Hepatocyte (in vitro differentiated cells): ENCODE measurements around the gene ZNF675. TPM values are rescaled to one million over a fixed set of nuclear protein-coding genes. Genes with fewer than 3 reads are reported as not detected.
A peak's percentile ranks its signal among the peaks of the same experiment; 100 is the strongest.
"Not testable (repeated sequence)": the region's sequence is repeated elsewhere in the genome, so short reads cannot be mapped to it uniquely, and the experiment has no call there.

Experiments
- DNase-seq: peaks from one replicate; pipeline ENCODE4 v3.0.0-alpha.2; 2016; ENCODE audit warnings: low spot score
- H2AFZ ChIP-seq: fragments of 200-600 bp; sonication (generic); 2 replicates; pipeline ENCODE4 v1.6.0; 2016; ENCODE audit warnings: antibody characterized with exemption, mild to moderate bottlenecking
- H3K27ac ChIP-seq: fragments of 200-600 bp; sonication (generic); 2 replicates; pipeline ENCODE4 v1.5.1; 2016; ENCODE audit warnings: mild to moderate bottlenecking
- H3K27me3 ChIP-seq: fragments of 200-600 bp; sonication (generic); 2 replicates; pipeline ENCODE4 v1.6.1; 2016
- H3K36me3 ChIP-seq: fragments of 200-600 bp; sonication (generic); replicated peaks from 2 replicates; pipeline ENCODE4 v1.5.1; 2016; ENCODE audit warnings: low read depth; ENCODE audit not compliant: insufficient read depth
- H3K4me1 ChIP-seq: fragments of 200-600 bp; sonication (generic); 2 replicates; pipeline ENCODE4 v1.5.1; 2016; ENCODE audit warnings: mild to moderate bottlenecking, moderate library complexity; ENCODE audit not compliant: insufficient read depth
- H3K4me2 ChIP-seq: fragments of 200-600 bp; sonication (generic); 2 replicates; pipeline ENCODE4 v1.6.0; 2016
- H3K4me3 ChIP-seq: fragments of 200-600 bp; sonication (generic); 2 replicates; pipeline ENCODE4 v1.5.1; 2016; ENCODE audit warnings: mild to moderate bottlenecking
- H3K79me2 ChIP-seq: fragments of 200-600 bp; sonication (generic); 2 replicates; pipeline ENCODE4 v1.6.0; 2017; ENCODE audit warnings: mild to moderate bottlenecking
- H3K9me2 ChIP-seq: fragments of 200-600 bp; sonication (generic); replicated peaks from 2 replicates; pipeline ENCODE4 v1.6.0; 2017; ENCODE audit warnings: mild to moderate bottlenecking; ENCODE audit not compliant: insufficient read depth
- H3K9me3 ChIP-seq: fragments of 200-600 bp; sonication (generic); 2 replicates; pipeline ENCODE4 v1.5.1; 2016; ENCODE audit warnings: low read depth, mild to moderate bottlenecking
- H4K20me1 ChIP-seq: fragments of 200-600 bp; sonication (generic); 2 replicates; pipeline ENCODE4 v1.6.0; 2016; ENCODE audit warnings: mild to moderate bottlenecking; ENCODE audit not compliant: insufficient read depth, poor library complexity, severe bottlenecking
- EZH2 ChIP-seq: fragments of 200-600 bp; sonication (generic); IDR thresholded peaks from 2 replicates; pipeline ENCODE4 v1.6.1; 2016; ENCODE audit warnings: antibody characterized with exemption, mild to moderate bottlenecking, borderline replicate concordance
- EZH2phosphoT487 ChIP-seq: fragments of 200-600 bp; sonication (generic); IDR thresholded peaks from one replicate; pipeline ENCODE4 v1.6.1; 2018; ENCODE audit warnings: antibody characterized with exemption, mild to moderate bottlenecking, low read depth, moderate library complexity; ENCODE audit not compliant: unreplicated experiment, severe bottlenecking
- WGBS: methylation state at CpG from one replicate; pipeline ENCODE4 v1.1.6; 2016; ENCODE audit warnings: low lambda C conversion rate; ENCODE audit errors: missing lambda C conversion rate; 5-methylcytosine and 5-hydroxymethylcytosine counted together
- polyA plus RNA-seq: library from polyadenylated mRNA; unstranded; fragments of >200 nt; fragmentation: Nextera tagmentation; extraction: Ambion mirVana; gene quantifications from 2 replicates; pipeline ENCODE4 v1.2.1, GENCODE V29; 2016
- total RNA-seq: library from RNA; depleted of rRNA; stranded (reverse); fragments of >200 nt; gene quantifications from 2 replicates; pipeline ENCODE4 v1.2.3, GENCODE V29; 2014
- TF ChIP-seq, protein P1 (sequence below): fragments of 200-600 bp; sonication (generic); IDR thresholded peaks from 2 replicates; pipeline ENCODE4 v1.5.1; 2016; ENCODE audit warnings: antibody characterized with exemption, mild to moderate bottlenecking; ENCODE audit not compliant: poor library complexity

The ZNF675 gene
- total and polyA plus RNA-seq, 2 experiments from 2014 or later, result 8.3 to 16.7 TPM

- H2AFZ ChIP-seq, result no peak overlapping the region
- H3K4me2 ChIP-seq, result peak overlapping the region; percentile 40
Measured at GRCh38 chr19:23698711-23699520, 11.9 kb upstream of the ZNF675 start.

GRCh38 chr19:23692937-23693336 lies 5.9 kb upstream of the ZNF675 start:
- not testable (repeated sequence) for H3K4me1 ChIP-seq, H4K20me1 ChIP-seq
- 59% methylated on average over 9 of the region's 9 CpGs for WGBS

More at GRCh38 chr19:23698711-23699520, 11.9 kb upstream of the ZNF675 start:
- Histone ChIP-seq H3K9me2 (no peaks in the 10 kb centered on the region), H4K20me1 (no peaks in the 10 kb centered on the region), H3K27me3 (no peaks in the 10 kb centered on the region), H3K4me1 (peaks cover 9% of the 10 kb centered on the region), H3K4me3 (no peak overlapping the region), H3K27ac (peak overlapping the region; percentile 85), H3K9me3 (no peaks in the 10 kb centered on the region), H3K36me3 (no peaks in the 10 kb centered on the region), H3K79me2 (no peaks in the 10 kb centered on the region)
- TF ChIP-seq EZH2phosphoT487 (no peak), EZH2 (no peak)
- TF ChIP-seq, protein P1, sequence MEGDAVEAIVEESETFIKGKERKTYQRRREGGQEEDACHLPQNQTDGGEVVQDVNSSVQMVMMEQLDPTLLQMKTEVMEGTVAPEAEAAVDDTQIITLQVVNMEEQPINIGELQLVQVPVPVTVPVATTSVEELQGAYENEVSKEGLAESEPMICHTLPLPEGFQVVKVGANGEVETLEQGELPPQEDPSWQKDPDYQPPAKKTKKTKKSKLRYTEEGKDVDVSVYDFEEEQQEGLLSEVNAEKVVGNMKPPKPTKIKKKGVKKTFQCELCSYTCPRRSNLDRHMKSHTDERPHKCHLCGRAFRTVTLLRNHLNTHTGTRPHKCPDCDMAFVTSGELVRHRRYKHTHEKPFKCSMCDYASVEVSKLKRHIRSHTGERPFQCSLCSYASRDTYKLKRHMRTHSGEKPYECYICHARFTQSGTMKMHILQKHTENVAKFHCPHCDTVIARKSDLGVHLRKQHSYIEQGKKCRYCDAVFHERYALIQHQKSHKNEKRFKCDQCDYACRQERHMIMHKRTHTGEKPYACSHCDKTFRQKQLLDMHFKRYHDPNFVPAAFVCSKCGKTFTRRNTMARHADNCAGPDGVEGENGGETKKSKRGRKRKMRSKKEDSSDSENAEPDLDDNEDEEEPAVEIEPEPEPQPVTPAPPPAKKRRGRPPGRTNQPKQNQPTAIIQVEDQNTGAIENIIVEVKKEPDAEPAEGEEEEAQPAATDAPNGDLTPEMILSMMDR, result no peak
- DNase-seq, result peak; percentile 49
- WGBS, result 61% methylated on average over 6 of the region's 6 CpGs

DNA sequence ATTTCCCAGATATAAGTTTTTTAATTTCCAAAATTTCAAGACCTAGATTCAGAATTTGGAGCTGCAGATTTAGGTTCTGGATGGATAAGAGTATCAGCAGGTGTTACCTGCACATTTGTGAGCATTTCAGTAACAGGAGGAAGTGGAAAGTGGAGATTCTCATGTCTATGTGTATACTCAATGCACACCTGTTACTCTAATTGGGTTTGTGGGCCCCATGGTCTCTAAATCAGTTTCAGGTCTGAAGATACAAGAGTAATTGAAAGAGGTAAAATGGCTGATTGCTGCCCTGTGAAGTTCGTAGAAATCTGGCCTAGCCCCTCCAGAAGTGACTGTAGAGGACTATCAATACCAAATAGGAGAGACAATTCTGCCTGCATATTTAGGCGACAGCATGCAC lies 13.9 kb downstream of the ZNF675 start:
- no peaks in the 10 kb centered on the region for H3K9me2 ChIP-seq
- WGBS, result 91% methylated on average over 2 of the region's 2 CpGs
- DNase-seq, result no peak
- no peaks in the 10 kb centered on the region for H3K36me3 ChIP-seq
- no peak overlapping the region for H3K4me2 ChIP-seq
- H3K4me1 ChIP-seq, result no peaks in the 10 kb centered on the region
- H2AFZ ChIP-seq, result no peak overlapping the region
- TF ChIP-seq EZH2 (no peak), EZH2phosphoT487 (no peak)
- TF ChIP-seq, protein P1, result no peak
- H3K79me2 ChIP-seq, result peaks cover 88% of the 10 kb centered on the region
- peaks cover 12% of the 10 kb centered on the region for H3K9me3 ChIP-seq
- no peaks in the 10 kb centered on the region for H3K27me3 ChIP-seq
- H3K4me3 ChIP-seq, result no peak overlapping the region
- H3K27ac ChIP-seq, result no peak overlapping the region
- H4K20me1 ChIP-seq, result no peaks in the 10 kb centered on the region

More at GRCh38 chr19:23692937-23693336, 5.9 kb upstream of the ZNF675 start:
- H3K27me3 ChIP-seq, DNase-seq, H3K9me2 ChIP-seq, H3K79me2 ChIP-seq, H3K9me3 ChIP-seq, H3K4me3 ChIP-seq, H3K36me3 ChIP-seq, H2AFZ ChIP-seq, H3K27ac ChIP-seq, H3K4me2 ChIP-seq: not testable (repeated sequence)

GRCh38 chr19:23668606-23669005 lies 18.4 kb downstream of the ZNF675 start:
- H2AFZ ChIP-seq, H3K27ac ChIP-seq, H3K9me2 ChIP-seq, DNase-seq, H3K36me3 ChIP-seq, H3K4me3 ChIP-seq, H3K4me1 ChIP-seq, H4K20me1 ChIP-seq, H3K4me2 ChIP-seq, H3K9me3 ChIP-seq, H3K27me3 ChIP-seq: not testable (repeated sequence)
- peaks cover 73% of the 10 kb centered on the region for H3K79me2 ChIP-seq
- WGBS, result 85% methylated on average over 28 of the region's 32 CpGs
